Psoas muscle (tissue), 8 donors: Measurements from ENCODE around the gene OTUD3. TPM values are rescaled to one million over a fixed set of nuclear protein-coding genes. Genes with fewer than 3 reads are reported as not detected.

Experiments
- ATAC-seq, 4 donors: fragments of 200-7000 bp; cut with Tn5 transposase; one replicate each; pipeline ENCODE4 v1.9.1; 2020; ENCODE audit warnings: moderate library complexity in 3 of 4, mild to moderate bottlenecking in 2 of 4
- DNase-seq, 2 donors: peaks; one replicate each; pipeline ENCODE4 v3.0.0-alpha.2; 2020
- H3K27ac ChIP-seq: fragments of 200-600 bp; one replicate; pipeline ENCODE4 v1.8.0; 2022
- H3K27me3 ChIP-seq, 3 donors: fragments of 200-600 bp in 1 of 3; one replicate each; pipeline versions ENCODE4 v1.6.1 to v1.8.0; 2013 to 2022; ENCODE audit warnings: low read length in 2 of 3, mild to moderate bottlenecking in 2 of 3, moderate library complexity in 1 of 3; ENCODE audit not compliant: insufficient read depth in 3 of 3
- H3K36me3 ChIP-seq, 2 donors: fragments of 200-600 bp in 1 of 2; one replicate each; pipeline versions ENCODE4 v1.6.1 to v1.8.0; 2013 to 2022; ENCODE audit warnings: low read depth in 1 of 2, mild to moderate bottlenecking in 1 of 2, moderate library complexity in 1 of 2; ENCODE audit not compliant: insufficient read depth in 1 of 2
- H3K4me1 ChIP-seq: fragments of 200-600 bp; one replicate; pipeline ENCODE4 v1.8.0; 2022
- H3K4me3 ChIP-seq: fragments of 200-600 bp; one replicate; pipeline ENCODE4 v1.8.0; 2022; ENCODE audit warnings: mild to moderate bottlenecking
- H3K9me3 ChIP-seq: fragments of 200-600 bp; one replicate; pipeline ENCODE4 v1.8.0; 2022
- CTCF ChIP-seq: fragments of 200-600 bp; IDR thresholded peaks from one replicate; pipeline ENCODE4 v1.8.0; 2022; ENCODE audit warnings: antibody characterized with exemption
- WGBS, 3 donors: extraction: QIAGEN DNeasy Blood & Tissue Kit; methylation state at CpG; one replicate each; pipeline versions ENCODE4 v1.1.6 to v1.1.7; 2013; 5-methylcytosine and 5-hydroxymethylcytosine counted together
- intact Hi-C, 2 donors: fragments of 100-400 bp; cut with DNase I; formaldehyde crosslinking; loops; one replicate each; pipeline versions ENCODE4 v1.11.0 to v1.14.2; 2022
- polyA plus RNA-seq, 3 donors: library from polyadenylated mRNA; stranded (reverse); fragments of 200-250 nt; gene quantifications; one replicate each; pipeline ENCODE4 v1.2.3, GENCODE V29; 2013
- total RNA-seq, 4 donors: library from RNA; stranded (reverse); fragmentation: NEBNext Ultra II Directional in 2 of 4; extraction: Animal tissue kit (Norgen Biotek cat#: 25700) in 2 of 4; gene quantifications; one replicate each; pipeline versions ENCODE4 v1.2.1 to v1.2.4, GENCODE V29; 2021 to 2023
- donor health status: healthy with polysubstance abuse.
- donor health status: DM: no; HTN: no; CAD: no; lungs with moderate emphysema.
- donor health status: Bipolar disorder and iron deficiency.
- donor health status: healthy.
- donor health status: DM: yes; HTN: yes; CAD: no.
- donor health status: DM: no; HTN: no; CAD: no.
- donor health status: DM: no; HTN: no; CAD: no.
- donor health status: DM: yes; HTN: yes; CAD: no.

OTUD3 gene
- total and polyA plus RNA-seq, 7 donors, result 2.3 to 7.6 (median 6.1) TPM

- no peak for DNase-seq
- Histone ChIP-seq H3K27ac (no peak overlapping the region), H3K27me3 (peaks cover 0 to 30% (median 2%) of the 10 kb centered on the region in 3 donors), H3K4me1 (no peaks in the 10 kb centered on the region), H3K4me3 (no peak overlapping the region), H3K9me3 (no peaks in the 10 kb centered on the region), H3K36me3 (no peaks in the 10 kb centered on the region)
- TF ChIP-seq CTCF, result no peak
- intact Hi-C loops, result no loop called here
- no peak for ATAC-seq
- WGBS, 3 donors, result 41 to 45% (median 44%) methylated on average over 5 of the region's 5 CpGs
Measured at GRCh38 chr1:19960591-19960990, 78.4 kb downstream of the OTUD3 start.

Other genes starting within 250 kb of the OTUD3 start
- gene NBL1, start 238.1 kb upstream of the OTUD3 start, total RNA-seq, result 10 to 100 TPM; 11.8 to 22.8 (median 16.0) TPM
- gene NBL1, start 238.1 kb upstream of the OTUD3 start, polyA plus RNA-seq, result 10 to 100 TPM; 12.4 to 15.1 (median 13.0) TPM
- not detected for gene HTR6, start 217.5 kb upstream of the OTUD3 start, total RNA-seq
- gene HTR6, start 217.5 kb upstream of the OTUD3 start, polyA plus RNA-seq, result not detected
- gene TMCO4, start 82.5 kb upstream of the OTUD3 start, total RNA-seq, result 1 to 10 TPM; 2.3 to 4.8 (median 3.4) TPM
- 1 to 10 TPM; 2.6 to 3.6 (median 3.2) TPM for gene TMCO4, start 82.5 kb upstream of the OTUD3 start, polyA plus RNA-seq
- gene RNF186, start 67.1 kb upstream of the OTUD3 start, total RNA-seq, result not detected
- under 1 TPM in 1 of 3 donors, not detected in 2; 0.08 TPM for gene RNF186, start 67.1 kb upstream of the OTUD3 start, polyA plus RNA-seq
- gene PLA2G2E, start 41.2 kb downstream of the OTUD3 start, total RNA-seq, result not detected
- gene PLA2G2E, start 41.2 kb downstream of the OTUD3 start, polyA plus RNA-seq, result not detected
- gene PLA2G2A, start 97.2 kb downstream of the OTUD3 start, total RNA-seq, result 10 to 100 TPM in 3 of 4 donors, 1 to 10 TPM in 1; 9.6 to 77.2 (median 22.7) TPM
- 100 to 1,000 TPM; 139 to 152 (median 139) TPM for gene PLA2G2A, start 97.2 kb downstream of the OTUD3 start, polyA plus RNA-seq
- 1 to 10 TPM in 2 of 4 donors, not detected in 2; 1.1 to 1.2 TPM for gene PLA2G5, start 187.8 kb downstream of the OTUD3 start, total RNA-seq
- gene PLA2G5, start 187.8 kb downstream of the OTUD3 start, polyA plus RNA-seq, result under 1 TPM; 0.43 to 0.53 (median 0.46) TPM
- gene PLA2G2D, start 237.1 kb downstream of the OTUD3 start, total RNA-seq, result not detected
- not detected for gene PLA2G2D, start 237.1 kb downstream of the OTUD3 start, polyA plus RNA-seq